ENCODE results near the gene PHPT1. TPM values are rescaled to one million over a fixed set of nuclear protein-coding genes. Genes with fewer than 3 reads are reported as not detected.

Gene PHPT1
- total and polyA plus RNA-seq, 2 of the 13 experiments (the other 11 are each of a cell fraction or from before 2014, with no cell fraction given), result 189 to 192 TPM

DNA sequence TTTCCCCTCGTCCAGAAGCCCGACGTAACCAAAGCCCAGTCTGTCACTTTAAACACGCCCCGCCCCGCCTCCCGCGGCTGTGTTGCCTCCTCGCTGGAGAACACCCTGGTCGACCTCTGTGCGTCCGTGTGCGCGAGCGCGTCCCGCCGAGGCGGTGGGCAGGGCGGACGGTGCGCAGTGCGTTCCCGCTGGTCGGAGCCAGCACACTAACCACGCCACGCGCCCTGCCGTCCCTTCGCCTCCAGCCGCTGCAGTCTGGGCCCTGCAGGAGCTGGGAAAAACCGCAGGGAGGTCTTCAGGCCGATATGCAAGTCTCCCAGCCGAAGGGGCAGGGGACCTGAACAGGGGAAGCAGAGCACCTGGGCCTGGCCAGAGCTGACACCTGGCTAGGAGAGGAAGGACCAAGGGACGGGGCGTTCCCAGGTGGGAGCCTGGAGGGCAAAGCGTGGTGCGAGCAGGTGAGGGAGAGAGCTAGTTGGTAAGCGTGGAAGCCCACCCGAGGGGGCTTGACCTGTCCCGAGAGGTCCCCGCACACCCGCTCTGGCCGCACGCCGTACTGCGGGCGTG lies 1.3 kb upstream of the PHPT1 start (continued):
- TF ChIP-seq, protein P1, sequence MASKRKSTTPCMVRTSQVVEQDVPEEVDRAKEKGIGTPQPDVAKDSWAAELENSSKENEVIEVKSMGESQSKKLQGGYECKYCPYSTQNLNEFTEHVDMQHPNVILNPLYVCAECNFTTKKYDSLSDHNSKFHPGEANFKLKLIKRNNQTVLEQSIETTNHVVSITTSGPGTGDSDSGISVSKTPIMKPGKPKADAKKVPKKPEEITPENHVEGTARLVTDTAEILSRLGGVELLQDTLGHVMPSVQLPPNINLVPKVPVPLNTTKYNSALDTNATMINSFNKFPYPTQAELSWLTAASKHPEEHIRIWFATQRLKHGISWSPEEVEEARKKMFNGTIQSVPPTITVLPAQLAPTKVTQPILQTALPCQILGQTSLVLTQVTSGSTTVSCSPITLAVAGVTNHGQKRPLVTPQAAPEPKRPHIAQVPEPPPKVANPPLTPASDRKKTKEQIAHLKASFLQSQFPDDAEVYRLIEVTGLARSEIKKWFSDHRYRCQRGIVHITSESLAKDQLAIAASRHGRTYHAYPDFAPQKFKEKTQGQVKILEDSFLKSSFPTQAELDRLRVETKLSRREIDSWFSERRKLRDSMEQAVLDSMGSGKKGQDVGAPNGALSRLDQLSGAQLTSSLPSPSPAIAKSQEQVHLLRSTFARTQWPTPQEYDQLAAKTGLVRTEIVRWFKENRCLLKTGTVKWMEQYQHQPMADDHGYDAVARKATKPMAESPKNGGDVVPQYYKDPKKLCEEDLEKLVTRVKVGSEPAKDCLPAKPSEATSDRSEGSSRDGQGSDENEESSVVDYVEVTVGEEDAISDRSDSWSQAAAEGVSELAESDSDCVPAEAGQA (IDR thresholded peaks at IDR 0.05; ENCODE audit: low read depth), result no peak
- TF ChIP-seq, protein P1 (CRISPR knock-in tag; IDR thresholded peaks at IDR 0.05; ENCODE audit: borderline replicate concordance), result no peak
- no peak for TF ChIP-seq KMT2A (CRISPR knock-in tag; IDR thresholded peaks at IDR 0.05)
- TF ChIP-seq SRY (CRISPR knock-in tag; IDR thresholded peaks at IDR 0.05), result 0 out of 2 replicates have a peak, but pooled peaks have one; percentile 75
- TF ChIP-seq, protein P2, sequence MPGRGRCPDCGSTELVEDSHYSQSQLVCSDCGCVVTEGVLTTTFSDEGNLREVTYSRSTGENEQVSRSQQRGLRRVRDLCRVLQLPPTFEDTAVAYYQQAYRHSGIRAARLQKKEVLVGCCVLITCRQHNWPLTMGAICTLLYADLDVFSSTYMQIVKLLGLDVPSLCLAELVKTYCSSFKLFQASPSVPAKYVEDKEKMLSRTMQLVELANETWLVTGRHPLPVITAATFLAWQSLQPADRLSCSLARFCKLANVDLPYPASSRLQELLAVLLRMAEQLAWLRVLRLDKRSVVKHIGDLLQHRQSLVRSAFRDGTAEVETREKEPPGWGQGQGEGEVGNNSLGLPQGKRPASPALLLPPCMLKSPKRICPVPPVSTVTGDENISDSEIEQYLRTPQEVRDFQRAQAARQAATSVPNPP (CRISPR knock-in tag; IDR thresholded peaks at IDR 0.05), result peak; percentile 64
- TF ChIP-seq, protein P3, sequence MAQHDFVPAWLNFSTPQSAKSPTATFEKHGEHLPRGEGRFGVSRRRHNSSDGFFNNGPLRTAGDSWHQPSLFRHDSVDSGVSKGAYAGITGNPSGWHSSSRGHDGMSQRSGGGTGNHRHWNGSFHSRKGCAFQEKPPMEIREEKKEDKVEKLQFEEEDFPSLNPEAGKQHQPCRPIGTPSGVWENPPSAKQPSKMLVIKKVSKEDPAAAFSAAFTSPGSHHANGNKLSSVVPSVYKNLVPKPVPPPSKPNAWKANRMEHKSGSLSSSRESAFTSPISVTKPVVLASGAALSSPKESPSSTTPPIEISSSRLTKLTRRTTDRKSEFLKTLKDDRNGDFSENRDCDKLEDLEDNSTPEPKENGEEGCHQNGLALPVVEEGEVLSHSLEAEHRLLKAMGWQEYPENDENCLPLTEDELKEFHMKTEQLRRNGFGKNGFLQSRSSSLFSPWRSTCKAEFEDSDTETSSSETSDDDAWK (CRISPR knock-in tag; IDR thresholded peaks at IDR 0.05), result no peak
- no peak for TF ChIP-seq ADNP (CRISPR knock-in tag; IDR thresholded peaks at IDR 0.05)
- no peak for TF ChIP-seq CBX2 (IDR thresholded peaks at IDR 0.05; ENCODE audit: low read depth, low read length)
- no peak for TF ChIP-seq CBX2 (CRISPR knock-in tag; IDR thresholded peaks at IDR 0.05; ENCODE audit: low read depth)
- 0 out of 2 replicates have a peak, but pooled peaks have one; percentile 22 for TF ChIP-seq SIN3A (IDR thresholded peaks at IDR 0.05; ENCODE audit: borderline replicate concordance, low read depth, low read length)
- peak; percentile 57; the same call in 1 of the 2 replicates for TF ChIP-seq ZNF563 (CRISPR knock-in tag; IDR thresholded peaks at IDR 0.05)
- TF ChIP-seq CEBPG (CRISPR knock-in tag; IDR thresholded peaks at IDR 0.05), result no peak; the same call in 1 of the 2 replicates
- no peak for TF ChIP-seq JARID2 (CRISPR knock-in tag; IDR thresholded peaks at IDR 0.05; ENCODE audit: insufficient replicate concordance)
- TF ChIP-seq ZNF614 (CRISPR knock-in tag; IDR thresholded peaks at IDR 0.05; ENCODE audit: borderline replicate concordance), result 0 out of 2 replicates have a peak, but pooled peaks have one; percentile 17
- TF ChIP-seq ZNF660 (CRISPR knock-in tag; IDR thresholded peaks at IDR 0.05; ENCODE audit: borderline replicate concordance, low read depth), result no peak
- TF ChIP-seq, protein P4, sequence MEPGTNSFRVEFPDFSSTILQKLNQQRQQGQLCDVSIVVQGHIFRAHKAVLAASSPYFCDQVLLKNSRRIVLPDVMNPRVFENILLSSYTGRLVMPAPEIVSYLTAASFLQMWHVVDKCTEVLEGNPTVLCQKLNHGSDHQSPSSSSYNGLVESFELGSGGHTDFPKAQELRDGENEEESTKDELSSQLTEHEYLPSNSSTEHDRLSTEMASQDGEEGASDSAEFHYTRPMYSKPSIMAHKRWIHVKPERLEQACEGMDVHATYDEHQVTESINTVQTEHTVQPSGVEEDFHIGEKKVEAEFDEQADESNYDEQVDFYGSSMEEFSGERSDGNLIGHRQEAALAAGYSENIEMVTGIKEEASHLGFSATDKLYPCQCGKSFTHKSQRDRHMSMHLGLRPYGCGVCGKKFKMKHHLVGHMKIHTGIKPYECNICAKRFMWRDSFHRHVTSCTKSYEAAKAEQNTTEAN (CRISPR knock-in tag; conservative IDR thresholded peaks at IDR 0.05), result 0 out of 2 replicates have a peak, but pooled peaks have one; percentile 28
- TF ChIP-seq REXO4 (CRISPR knock-in tag; IDR thresholded peaks at IDR 0.05; ENCODE audit: borderline replicate concordance), result no peak
- no peak for TF ChIP-seq EHMT2 (IDR thresholded peaks at IDR 0.05; ENCODE audit: borderline replicate concordance, low read depth, low read length)
- TF ChIP-seq, protein P5, sequence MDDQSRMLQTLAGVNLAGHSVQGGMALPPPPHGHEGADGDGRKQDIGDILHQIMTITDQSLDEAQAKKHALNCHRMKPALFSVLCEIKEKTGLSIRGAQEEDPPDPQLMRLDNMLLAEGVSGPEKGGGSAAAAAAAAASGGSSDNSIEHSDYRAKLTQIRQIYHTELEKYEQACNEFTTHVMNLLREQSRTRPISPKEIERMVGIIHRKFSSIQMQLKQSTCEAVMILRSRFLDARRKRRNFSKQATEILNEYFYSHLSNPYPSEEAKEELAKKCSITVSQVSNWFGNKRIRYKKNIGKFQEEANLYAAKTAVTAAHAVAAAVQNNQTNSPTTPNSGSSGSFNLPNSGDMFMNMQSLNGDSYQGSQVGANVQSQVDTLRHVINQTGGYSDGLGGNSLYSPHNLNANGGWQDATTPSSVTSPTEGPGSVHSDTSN (CRISPR knock-in tag; IDR thresholded peaks at IDR 0.05; ENCODE audit: borderline replicate concordance), result no peak

Measured in HepG2 (cell line).